ENCODE measurements around the gene CALML5.

Gene CALML5

DNA sequence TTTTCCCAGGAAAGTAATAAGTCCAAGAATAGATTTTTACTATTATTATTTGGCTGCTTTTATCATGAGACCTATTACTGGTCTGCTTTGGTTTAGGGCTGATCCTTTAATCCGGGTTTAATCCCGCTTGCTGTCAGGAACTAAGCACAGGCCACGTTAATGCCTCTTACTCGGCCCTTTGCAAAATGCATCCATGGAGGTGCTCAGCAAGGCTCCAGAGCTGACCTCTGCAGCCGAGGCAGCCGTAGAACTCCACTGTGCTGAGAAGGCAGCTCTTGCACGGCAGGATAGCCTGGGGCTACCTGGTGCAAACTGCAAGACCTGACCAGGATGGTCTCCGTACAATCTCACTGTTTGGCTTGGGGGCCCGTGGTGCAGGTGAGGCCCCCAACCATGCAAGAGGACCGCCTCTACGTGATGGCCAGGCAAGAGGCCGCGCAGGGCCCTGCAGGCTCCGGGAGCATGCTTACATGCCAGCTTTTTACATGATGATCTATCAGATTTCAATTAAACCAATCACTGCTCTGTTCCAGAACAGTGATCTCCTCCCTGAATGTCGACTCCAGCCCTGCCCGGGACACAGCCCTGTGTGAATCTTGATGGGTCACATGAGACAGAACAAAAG, 15.0 kb upstream of the CALML5 start:
- Histone ChIP-seq H3K27ac (ENCODE audit: low read depth, low read length, severe bottlenecking) (no peak overlapping the region), H3K4me3 (ENCODE audit: extremely low read depth, insufficient read depth, low read length, poor library complexity, severe bottlenecking) (no peak overlapping the region), H3K4me1 (ENCODE audit: control insufficient read depth, insufficient read depth, low read length, poor library complexity, severe bottlenecking) (peaks cover 4% of the 10 kb centered on the region), H3K36me3 (ENCODE audit: control insufficient read depth, insufficient read depth, low read length) (no peaks in the 10 kb centered on the region), H3K9me3 (ENCODE audit: control insufficient read depth, low read length) (peaks cover 8% of the 10 kb centered on the region)
- WGBS, 2 experiments (ENCODE audit: insufficient coverage in 2 of 2) = 83 to 85% methylated on average over 16 of the region's 16 CpGs

GRCh38 chr10:5512881-5513612, 13.7 kb upstream of the CALML5 start:
- Histone ChIP-seq H3K36me3 (ENCODE audit: control insufficient read depth, insufficient read depth, low read length) (no peaks in the 10 kb centered on the region), H3K9me3 (ENCODE audit: control insufficient read depth, low read length) (no peaks in the 10 kb centered on the region), H3K27ac (ENCODE audit: low read depth, low read length, severe bottlenecking) (no peak overlapping the region), H3K4me1 (ENCODE audit: control insufficient read depth, insufficient read depth, low read length, poor library complexity, severe bottlenecking) (peaks cover 4% of the 10 kb centered on the region), H3K4me3 (ENCODE audit: extremely low read depth, insufficient read depth, low read length, poor library complexity, severe bottlenecking) (no peak overlapping the region)
- WGBS, 2 experiments (ENCODE audit: insufficient coverage in 2 of 2) = 91 to 94% methylated on average over 10 to 12 of the region's 15 CpGs

GRCh38 chr10:5512331-5512730, 13.0 kb upstream of the CALML5 start:
- H3K4me1 ChIP-seq (ENCODE audit: control insufficient read depth, insufficient read depth, low read length, poor library complexity, severe bottlenecking) = peaks cover 4% of the 10 kb centered on the region
- H3K27ac ChIP-seq (ENCODE audit: low read depth, low read length, severe bottlenecking) = no peak overlapping the region
- H3K9me3 ChIP-seq (ENCODE audit: control insufficient read depth, low read length) = no peaks in the 10 kb centered on the region
- no peaks in the 10 kb centered on the region for H3K36me3 ChIP-seq (ENCODE audit: control insufficient read depth, insufficient read depth, low read length)
- WGBS, 2 experiments (ENCODE audit: insufficient coverage in 2 of 2) = 94 to 95% methylated on average over 25 of the region's 25 CpGs
- no peak overlapping the region for H3K4me3 ChIP-seq (ENCODE audit: extremely low read depth, insufficient read depth, low read length, poor library complexity, severe bottlenecking)

DNA sequence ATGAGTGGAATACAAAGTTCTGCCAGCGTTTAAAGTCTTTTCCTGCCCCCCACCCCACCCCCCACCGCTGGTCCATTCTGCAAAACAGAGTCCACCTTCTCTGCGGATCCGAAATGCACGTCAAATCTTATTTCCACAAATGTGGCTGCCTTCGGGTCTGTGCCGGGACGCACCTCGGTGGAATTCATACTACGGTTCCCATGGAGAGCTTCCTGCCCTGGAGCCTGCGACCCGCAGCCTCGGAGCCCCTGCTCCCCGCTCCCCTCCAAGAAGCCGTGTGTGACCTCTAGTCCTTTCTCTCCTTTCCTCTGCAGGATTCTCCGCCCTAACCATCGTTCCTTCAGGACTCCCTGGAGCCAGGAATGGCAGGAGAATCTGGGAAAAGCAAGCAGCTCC, 12.5 kb upstream of the CALML5 start:
- Histone ChIP-seq H3K9me3 (ENCODE audit: control insufficient read depth, low read length) (no peaks in the 10 kb centered on the region), H3K36me3 (ENCODE audit: control insufficient read depth, insufficient read depth, low read length) (no peaks in the 10 kb centered on the region), H3K4me1 (ENCODE audit: control insufficient read depth, insufficient read depth, low read length, poor library complexity, severe bottlenecking) (peaks cover 5% of the 10 kb centered on the region), H3K4me3 (ENCODE audit: extremely low read depth, insufficient read depth, low read length, poor library complexity, severe bottlenecking) (no peak overlapping the region), H3K27ac (ENCODE audit: low read depth, low read length, severe bottlenecking) (no peak overlapping the region)
- WGBS, 2 experiments (ENCODE audit: insufficient coverage in 2 of 2) = 86 to 95% methylated on average over 17 of the region's 17 CpGs

DNA sequence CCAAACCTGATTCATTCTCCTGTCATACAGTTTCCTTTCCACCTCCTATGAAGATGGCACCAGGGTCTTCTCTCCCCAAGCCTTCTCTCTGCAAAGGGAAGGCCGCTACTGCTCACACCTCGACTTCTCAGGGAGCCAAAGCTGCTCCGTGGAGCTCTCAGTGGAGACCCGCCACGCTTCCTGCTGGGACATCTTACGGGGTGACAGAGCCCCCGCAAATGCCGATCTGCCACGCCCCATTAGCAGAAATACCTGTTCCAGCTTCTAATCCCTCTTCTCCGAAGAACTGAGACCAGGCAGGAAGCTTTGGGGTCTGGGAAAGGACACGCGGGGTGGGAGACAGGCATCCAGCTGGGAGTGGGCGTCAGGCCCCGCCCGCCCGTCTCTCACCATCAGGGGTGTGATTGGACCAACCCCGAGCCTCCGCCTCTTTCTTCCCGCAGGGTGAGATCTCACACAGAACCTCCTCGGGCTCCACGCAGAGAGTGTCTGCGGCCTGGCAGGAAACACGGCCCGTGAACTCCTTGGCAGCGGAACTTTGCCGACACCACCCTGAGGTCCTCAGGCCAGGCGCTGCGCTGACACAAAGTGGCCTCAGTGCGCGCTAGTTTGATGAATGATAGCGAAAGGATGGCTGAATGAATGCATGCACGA, 12.0 kb upstream of the CALML5 start:
- Histone ChIP-seq H3K4me3 (ENCODE audit: extremely low read depth, insufficient read depth, low read length, poor library complexity, severe bottlenecking) (no peak overlapping the region), H3K27ac (ENCODE audit: low read depth, low read length, severe bottlenecking) (no peak overlapping the region), H3K9me3 (ENCODE audit: control insufficient read depth, low read length) (no peaks in the 10 kb centered on the region), H3K4me1 (ENCODE audit: control insufficient read depth, insufficient read depth, low read length, poor library complexity, severe bottlenecking) (peaks cover 7% of the 10 kb centered on the region), H3K36me3 (ENCODE audit: control insufficient read depth, insufficient read depth, low read length) (no peaks in the 10 kb centered on the region)
- 92 to 94% methylated on average over 25 to 28 of the region's 32 CpGs for WGBS, 2 experiments (ENCODE audit: insufficient coverage in 2 of 2)

GRCh38 chr10:5510281-5511072, 11.1 kb upstream of the CALML5 start:
- Histone ChIP-seq H3K36me3 (ENCODE audit: control insufficient read depth, insufficient read depth, low read length) (no peaks in the 10 kb centered on the region), H3K4me3 (ENCODE audit: extremely low read depth, insufficient read depth, low read length, poor library complexity, severe bottlenecking) (no peak overlapping the region), H3K27ac (ENCODE audit: low read depth, low read length, severe bottlenecking) (no peak overlapping the region), H3K9me3 (ENCODE audit: control insufficient read depth, low read length) (no peaks in the 10 kb centered on the region), H3K4me1 (ENCODE audit: control insufficient read depth, insufficient read depth, low read length, poor library complexity, severe bottlenecking) (peaks cover 7% of the 10 kb centered on the region)
- 94 to 96% methylated on average over 10 to 16 of the region's 16 CpGs for WGBS, 2 experiments (ENCODE audit: insufficient coverage in 2 of 2)

DNA sequence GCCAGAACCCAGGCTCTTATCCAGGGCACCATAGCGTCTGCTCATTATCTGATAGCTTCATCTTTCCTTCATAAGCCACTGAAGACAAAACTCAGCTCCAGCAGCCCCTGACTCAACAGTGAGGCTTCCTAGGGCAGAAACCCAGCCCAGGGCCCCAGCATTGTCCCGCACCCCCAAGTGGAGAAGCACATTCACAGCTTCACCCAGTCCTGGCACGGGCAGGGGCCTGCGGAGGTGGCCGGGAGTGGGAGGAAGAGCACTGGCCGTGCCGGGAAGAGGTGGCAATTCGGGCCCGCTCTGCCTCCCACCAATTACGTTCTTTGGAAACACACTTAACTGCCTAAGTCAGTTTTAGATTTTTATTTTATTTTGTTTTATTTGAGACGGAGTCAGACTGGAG, 10.3 kb upstream of the CALML5 start:
- Histone ChIP-seq H3K4me3 (ENCODE audit: extremely low read depth, insufficient read depth, low read length, poor library complexity, severe bottlenecking) (no peak overlapping the region), H3K27ac (ENCODE audit: low read depth, low read length, severe bottlenecking) (no peak overlapping the region), H3K36me3 (ENCODE audit: control insufficient read depth, insufficient read depth, low read length) (no peaks in the 10 kb centered on the region), H3K4me1 (ENCODE audit: control insufficient read depth, insufficient read depth, low read length, poor library complexity, severe bottlenecking) (peaks cover 7% of the 10 kb centered on the region), H3K9me3 (ENCODE audit: control insufficient read depth, low read length) (no peaks in the 10 kb centered on the region)
- whole genome bisulfite sequencing, 2 experiments (ENCODE audit: insufficient coverage in 2 of 2) = 99% methylated on average over 7 to 9 of the region's 11 CpGs

- no peaks in the 10 kb centered on the region for H3K9me3 ChIP-seq (ENCODE audit: control insufficient read depth, low read length)
- H3K27ac ChIP-seq (ENCODE audit: low read depth, low read length, severe bottlenecking) = no peak overlapping the region
- H3K36me3 ChIP-seq (ENCODE audit: control insufficient read depth, insufficient read depth, low read length) = no peaks in the 10 kb centered on the region
- WGBS, 2 experiments (ENCODE audit: insufficient coverage in 2 of 2) = 98 to 100% methylated on average over 3 to 8 of the region's 9 CpGs
- no peak overlapping the region for H3K4me3 ChIP-seq (ENCODE audit: extremely low read depth, insufficient read depth, low read length, poor library complexity, severe bottlenecking)
- peaks cover 7% of the 10 kb centered on the region for H3K4me1 ChIP-seq (ENCODE audit: control insufficient read depth, insufficient read depth, low read length, poor library complexity, severe bottlenecking)
These were observed 9.9 kb upstream of the CALML5 start for GRCh38 chr10:5509236-5509635.

DNA sequence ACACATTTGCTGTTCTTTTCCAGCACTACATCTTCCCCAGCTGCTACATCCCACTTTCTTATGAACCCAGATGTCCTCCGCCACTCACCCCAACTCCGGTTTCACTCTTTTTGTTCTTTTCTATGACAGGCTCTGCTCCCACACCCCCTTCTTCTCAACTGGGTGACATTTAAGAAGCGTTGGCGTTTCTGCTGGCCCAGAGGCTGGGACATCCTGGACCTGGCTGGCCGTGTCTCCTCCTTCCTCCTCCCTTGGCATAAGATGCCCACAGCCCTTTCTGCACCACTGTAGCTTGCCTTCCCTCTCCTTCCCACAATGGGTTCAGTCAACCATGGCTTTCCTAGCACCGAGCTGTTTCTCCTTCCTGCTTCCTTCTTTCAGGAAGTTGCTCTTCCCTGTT, 9.4 kb upstream of the CALML5 start:
- no peak overlapping the region for H3K27ac ChIP-seq (ENCODE audit: low read depth, low read length, severe bottlenecking)
- H3K4me1 ChIP-seq (ENCODE audit: control insufficient read depth, insufficient read depth, low read length, poor library complexity, severe bottlenecking) = peaks cover 7% of the 10 kb centered on the region
- no peaks in the 10 kb centered on the region for H3K36me3 ChIP-seq (ENCODE audit: control insufficient read depth, insufficient read depth, low read length)
- 95 to 96% methylated on average over 6 of the region's 6 CpGs for WGBS, 2 experiments (ENCODE audit: insufficient coverage in 2 of 2)
- H3K4me3 ChIP-seq (ENCODE audit: extremely low read depth, insufficient read depth, low read length, poor library complexity, severe bottlenecking) = no peak overlapping the region
- H3K9me3 ChIP-seq (ENCODE audit: control insufficient read depth, low read length) = no peaks in the 10 kb centered on the region

DNA sequence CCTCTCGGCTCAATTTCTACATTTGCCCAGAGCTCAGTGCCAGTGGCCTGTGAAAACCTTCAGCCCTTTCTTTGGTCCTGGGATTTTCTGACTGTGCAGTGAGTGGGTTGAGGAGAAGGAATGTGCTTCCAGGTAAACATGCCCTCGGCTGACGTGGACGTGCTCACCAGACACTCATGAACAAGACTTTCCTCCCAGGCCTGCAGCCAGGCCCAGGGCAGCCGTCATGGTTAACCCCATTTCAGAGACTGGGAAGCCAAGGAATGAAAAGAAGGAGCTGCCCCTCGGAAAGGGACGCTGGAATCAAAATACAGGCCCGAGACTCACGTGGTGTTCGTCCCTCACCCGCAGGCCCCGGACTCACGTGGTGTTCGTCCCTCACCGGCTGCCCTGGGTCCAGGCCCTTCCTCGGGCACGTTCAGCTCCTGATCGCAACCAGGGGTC, 8.8 kb upstream of the CALML5 start:
- H3K36me3 ChIP-seq (ENCODE audit: control insufficient read depth, insufficient read depth, low read length) = no peaks in the 10 kb centered on the region
- H3K9me3 ChIP-seq (ENCODE audit: control insufficient read depth, low read length) = no peaks in the 10 kb centered on the region
- peaks cover 7% of the 10 kb centered on the region for H3K4me1 ChIP-seq (ENCODE audit: control insufficient read depth, insufficient read depth, low read length, poor library complexity, severe bottlenecking)
- no peak overlapping the region for H3K4me3 ChIP-seq (ENCODE audit: extremely low read depth, insufficient read depth, low read length, poor library complexity, severe bottlenecking)
- 96% methylated on average over 12 to 17 of the region's 18 CpGs for WGBS, 2 experiments (ENCODE audit: insufficient coverage in 2 of 2)
- H3K27ac ChIP-seq (ENCODE audit: low read depth, low read length, severe bottlenecking) = no peak overlapping the region
